ENCODE data around the gene ACTR10. TPM values are rescaled to one million over a fixed set of nuclear protein-coding genes. Genes with fewer than 3 reads are reported as not detected.

ACTR10 gene
- total and polyA plus RNA-seq, 2 donors (not counting 1 experiment from before 2014, with no cell fraction given): 50.7 to 121 TPM

GRCh38 chr14:58200480-58200841 is 512 bp downstream of the ACTR10 start:
- Histone ChIP-seq H3K27ac (ENCODE audit: insufficient read depth, low read length) (peak overlapping the region; percentile 93), H3K27me3 (ENCODE audit: control insufficient read depth, insufficient read depth, low read length) (no peaks in the 10 kb centered on the region), H3K4me2 (ENCODE audit: extremely low read depth, insufficient read depth, low read length) (peak overlapping the region; percentile 60), H3K4me1 (ENCODE audit: control insufficient read depth, extremely low read depth, insufficient read depth, low read length) (no peaks in the 10 kb centered on the region), H2AFZ (ENCODE audit: low read length) (peak overlapping the region; percentile 92), H3K79me2 (ENCODE audit: control insufficient read depth, insufficient read depth, low read length) (peaks cover 23% of the 10 kb centered on the region), H3K9me3 (ENCODE audit: control insufficient read depth, insufficient read depth, low read depth, low read length) (no peaks in the 10 kb centered on the region), H3K36me3 (ENCODE audit: control insufficient read depth, insufficient read depth, low read length) (no peaks in the 10 kb centered on the region), H3K9ac (ENCODE audit: insufficient read depth, low read length) (peak overlapping the region; percentile 98), H4K20me1 (ENCODE audit: control insufficient read depth, extremely low read depth, insufficient read depth, low read length) (no peaks in the 10 kb centered on the region), H3K4me3 (replicated peaks in 1 of 4; ENCODE audit: control extremely low read depth in 1 of 4, insufficient read depth in 1 of 4, low read depth in 3 of 4, low read length in 4 of 4) (peak overlapping the region; percentile 66 to 85 (median 79))
- DNase-seq (ENCODE audit: low read depth in 2 of 2): no peak
- no peak for TF ChIP-seq CTCF (conservative IDR thresholded peaks at IDR 0.05 in 1 of 2, IDR thresholded peaks at IDR 0.05 in 1 of 2; ENCODE audit: low read depth in 1 of 2, low read length in 2 of 2)
- TF ChIP-seq EZH2 (IDR thresholded peaks at IDR 0.05; ENCODE audit: low read length, missing control alignments): no peak

GRCh38 chr14:58200846-58201245 is 897 bp downstream of the ACTR10 start:
- no peak for DNase-seq (ENCODE audit: low read depth in 2 of 2)
- no peaks in the 10 kb centered on the region for H3K9me3 ChIP-seq (ENCODE audit: control insufficient read depth, insufficient read depth, low read depth, low read length)
- H3K4me3 ChIP-seq (replicated peaks in 1 of 4; ENCODE audit: control extremely low read depth in 1 of 4, insufficient read depth in 1 of 4, low read depth in 3 of 4, low read length in 4 of 4): peak overlapping the region; percentile 66 to 85 (median 79)
- H3K9ac ChIP-seq (ENCODE audit: insufficient read depth, low read length): peak overlapping the region; percentile 98
- no peaks in the 10 kb centered on the region for H3K36me3 ChIP-seq (ENCODE audit: control insufficient read depth, insufficient read depth, low read length)
- H3K27ac ChIP-seq (ENCODE audit: insufficient read depth, low read length): peak overlapping the region; percentile 93
- H3K79me2 ChIP-seq (ENCODE audit: control insufficient read depth, insufficient read depth, low read length): peaks cover 23% of the 10 kb centered on the region
- peak overlapping the region; percentile 83 for H3K4me2 ChIP-seq (ENCODE audit: extremely low read depth, insufficient read depth, low read length)
- no peaks in the 10 kb centered on the region for H4K20me1 ChIP-seq (ENCODE audit: control insufficient read depth, extremely low read depth, insufficient read depth, low read length)
- no peak for TF ChIP-seq EZH2 (IDR thresholded peaks at IDR 0.05; ENCODE audit: low read length, missing control alignments)
- TF ChIP-seq CTCF (conservative IDR thresholded peaks at IDR 0.05 in 1 of 2, IDR thresholded peaks at IDR 0.05 in 1 of 2; ENCODE audit: low read depth in 1 of 2, low read length in 2 of 2): no peak
- no peaks in the 10 kb centered on the region for H3K27me3 ChIP-seq (ENCODE audit: control insufficient read depth, insufficient read depth, low read length)
- no peaks in the 10 kb centered on the region for H3K4me1 ChIP-seq (ENCODE audit: control insufficient read depth, extremely low read depth, insufficient read depth, low read length)
- peak overlapping the region; percentile 92 for H2AFZ ChIP-seq (ENCODE audit: low read length)

- no peaks in the 10 kb centered on the region for H4K20me1 ChIP-seq (ENCODE audit: control insufficient read depth, extremely low read depth, insufficient read depth, low read length)
- H3K9ac ChIP-seq (ENCODE audit: insufficient read depth, low read length): no peak overlapping the region
- no peak overlapping the region for H3K4me2 ChIP-seq (ENCODE audit: extremely low read depth, insufficient read depth, low read length)
- no peaks in the 10 kb centered on the region for H3K9me3 ChIP-seq (ENCODE audit: control insufficient read depth, insufficient read depth, low read depth, low read length)
- no peak for TF ChIP-seq EZH2 (IDR thresholded peaks at IDR 0.05; ENCODE audit: low read length, missing control alignments)
- TF ChIP-seq CTCF (conservative IDR thresholded peaks at IDR 0.05 in 1 of 2, IDR thresholded peaks at IDR 0.05 in 1 of 2; ENCODE audit: low read depth in 1 of 2, low read length in 2 of 2): no peak
- no peaks in the 10 kb centered on the region for H3K27me3 ChIP-seq (ENCODE audit: control insufficient read depth, insufficient read depth, low read length)
- no peaks in the 10 kb centered on the region for H3K79me2 ChIP-seq (ENCODE audit: control insufficient read depth, insufficient read depth, low read length)
- no peak for DNase-seq (ENCODE audit: low read depth in 2 of 2)
- H3K27ac ChIP-seq (ENCODE audit: insufficient read depth, low read length): no peak overlapping the region
- peaks cover 2% of the 10 kb centered on the region for H3K36me3 ChIP-seq (ENCODE audit: control insufficient read depth, insufficient read depth, low read length)
- no peaks in the 10 kb centered on the region for H3K4me1 ChIP-seq (ENCODE audit: control insufficient read depth, extremely low read depth, insufficient read depth, low read length)
- H3K4me3 ChIP-seq (replicated peaks in 1 of 4; ENCODE audit: control extremely low read depth in 1 of 4, insufficient read depth in 1 of 4, low read depth in 3 of 4, low read length in 4 of 4): no peak overlapping the region
- no peak overlapping the region for H2AFZ ChIP-seq (ENCODE audit: low read length)
These were observed 13.2 kb downstream of the ACTR10 start for GRCh38 chr14:58213176-58213575.

Data from fibroblast of lung (primary cell).